HL-60 (cell line): ENCODE results near the gene FLT4.

ENCODE experiments used
- CTCF ChIP-seq: IDR thresholded peaks from one replicate; pipeline ENCODE4 v1.5.1; 2011; ENCODE audit warnings: low read length, control low read depth, inconsistent platforms; ENCODE audit not compliant: insufficient read depth
- POLR2AphosphoS5 ChIP-seq: IDR thresholded peaks from 2 replicates; pipeline ENCODE4 v1.6.1; 2012; ENCODE audit warnings: low read depth
- REST ChIP-seq: IDR thresholded peaks from 2 replicates; pipeline ENCODE4 v1.6.1; 2012; ENCODE audit warnings: low read depth; ENCODE audit not compliant: insufficient replicate concordance

- TF ChIP-seq CTCF = no peak
- TF ChIP-seq REST = no peak
- no peak for TF ChIP-seq POLR2AphosphoS5
Observed at GRCh38 chr5:180623411-180623834, 26.0 kb downstream of the FLT4 start.
